ENCODE data around the gene MAFG. TPM values are rescaled to one million over a fixed set of nuclear protein-coding genes. Genes with fewer than 3 reads are reported as not detected.

MAFG gene
- total RNA-seq, 1 experiment from 2014 or later: 31.4 TPM

GRCh38 chr17:81942167-81942553 is 14.6 kb upstream of the MAFG start:
- H2BK15ac ChIP-seq (ENCODE audit: low read depth, low read length): no peak overlapping the region
- H2AK5ac ChIP-seq (ENCODE audit: insufficient read length, low read length): no peak overlapping the region
- Mint-ChIP-seq H3K27ac (no peak overlapping the region), H3K9me3 (no peaks in the 10 kb centered on the region), H3K27me3 (ENCODE audit: low read depth) (peaks cover 78% of the 10 kb centered on the region), H3K4me3 (peak overlapping the region in 1 of 2 experiments; percentile 51; a peak in 3 of 5 replicates), H3K36me3 (ENCODE audit: insufficient read depth in 1 of 3, low read depth in 3 of 3) (no peaks in the 10 kb centered on the region), H3K4me1 (peaks cover 11 to 22% of the 10 kb centered on the region in 2 experiments)
- H3K56ac ChIP-seq (ENCODE audit: insufficient read length, low read depth, low read length): no peak overlapping the region
- no peak overlapping the region for H3K23ac ChIP-seq (ENCODE audit: insufficient read length, low read depth, low read length)
- WGBS (ENCODE audit: extremely low coverage, insufficient read length, low lambda C conversion rate): no CpG with 5 or more reads among the region's 12 CpGs
- no peak overlapping the region for H2BK5ac ChIP-seq (ENCODE audit: insufficient read length, low read length)
- DNase-seq: no peak
- no peak overlapping the region for H2BK20ac ChIP-seq (ENCODE audit: low read depth, low read length, poor library complexity, severe bottlenecking)
- H4K91ac ChIP-seq (ENCODE audit: insufficient read length, low read depth, low read length): no peak overlapping the region
- no peak overlapping the region for H3K9ac ChIP-seq (ENCODE audit: extremely low read depth, insufficient read length, low read length)
- H3K79me1 ChIP-seq (ENCODE audit: insufficient read depth, low read depth, low read length, poor library complexity, severe bottlenecking): no peaks in the 10 kb centered on the region
- H3K4me2 ChIP-seq (ENCODE audit: insufficient read depth, insufficient read length, low read length): peak overlapping the region; percentile 17
- H3K4ac ChIP-seq (ENCODE audit: low read depth, low read length): no peak overlapping the region
- H3K27ac ChIP-seq (ENCODE audit: insufficient read length, low read depth, low read length): no peak overlapping the region
- no peaks in the 10 kb centered on the region for H4K20me1 ChIP-seq (ENCODE audit: control insufficient read depth, insufficient read depth, insufficient read length)
- H3T11ph ChIP-seq (ENCODE audit: low read length): no peak overlapping the region
- no peak overlapping the region for H2BK12ac ChIP-seq (ENCODE audit: insufficient read length, low read depth, low read length)
- H2AFZ ChIP-seq (ENCODE audit: low read length): no peak overlapping the region
- no peak for TF ChIP-seq CTCF (conservative IDR thresholded peaks at IDR 0.05)
- no peaks in the 10 kb centered on the region for H3K9me3 ChIP-seq (ENCODE audit: control insufficient read depth, low read depth, low read length)
- no peak overlapping the region for H3K18ac ChIP-seq (ENCODE audit: insufficient read length, low read depth, low read length)
- H3K4me1 ChIP-seq (ENCODE audit: insufficient read depth, low read length): no peaks in the 10 kb centered on the region; the same call in 1 of the 2 replicates
- no peak overlapping the region for H4K8ac ChIP-seq (replicated peaks; ENCODE audit: insufficient read length, low read depth, low read length)
- no peak overlapping the region for H4K5ac ChIP-seq (ENCODE audit: insufficient read length, low read depth, low read length)
- H2BK120ac ChIP-seq (ENCODE audit: low read depth, low read length, poor library complexity, severe bottlenecking): no peak overlapping the region
- H3K79me2 ChIP-seq (ENCODE audit: insufficient read depth, low read length): no peaks in the 10 kb centered on the region
- peaks cover 4% of the 10 kb centered on the region for H3K23me2 ChIP-seq (ENCODE audit: insufficient read length, low read depth, low read length, poor library complexity, severe bottlenecking)
- H3K27me3 ChIP-seq (ENCODE audit: insufficient read depth, low read length): no peaks in the 10 kb centered on the region
- H3K14ac ChIP-seq (ENCODE audit: insufficient read depth, low read length): no peak overlapping the region

Data from H9 (cell line).